ENCODE data around the gene MAML3.
A peak's percentile ranks its signal among the peaks of the same experiment; 100 is the strongest.

The MAML3 gene

DNA sequence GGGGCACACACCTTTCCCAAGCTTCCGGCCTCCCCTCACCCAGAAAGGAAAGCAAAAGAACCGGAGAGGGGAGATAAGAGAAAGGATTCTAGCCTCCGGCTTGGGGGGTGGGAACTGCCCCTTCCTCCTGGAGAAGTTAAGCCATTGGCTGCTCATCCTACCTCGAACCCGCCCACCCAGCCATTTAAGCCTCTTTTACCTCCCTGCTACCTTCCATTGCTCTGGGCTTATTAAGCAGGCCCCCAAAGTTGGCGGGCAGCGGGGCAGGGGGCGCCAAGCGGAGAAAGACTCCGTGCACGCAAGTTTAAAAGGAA lies 2.3 kb downstream of the MAML3 start:
- Histone ChIP-seq H3K4me3 (ENCODE audit: low read depth in 1 of 2, low read length in 1 of 2) (peak overlapping the region; percentile 92), H3K27me3 (no peaks in the 10 kb centered on the region), H3K36me3 (no peaks in the 10 kb centered on the region), H3K27ac (peak overlapping the region; percentile 100), H3K9me3 (no peaks in the 10 kb centered on the region), H3K4me1 (ENCODE audit: control insufficient read depth in 1 of 2, insufficient read depth in 1 of 2, low read depth in 1 of 2, low read length in 1 of 2) (peaks cover 38 to 44% of the 10 kb centered on the region in 2 experiments)
- TF ChIP-seq CTCF (IDR thresholded peaks at IDR 0.05), result no peak

DNA sequence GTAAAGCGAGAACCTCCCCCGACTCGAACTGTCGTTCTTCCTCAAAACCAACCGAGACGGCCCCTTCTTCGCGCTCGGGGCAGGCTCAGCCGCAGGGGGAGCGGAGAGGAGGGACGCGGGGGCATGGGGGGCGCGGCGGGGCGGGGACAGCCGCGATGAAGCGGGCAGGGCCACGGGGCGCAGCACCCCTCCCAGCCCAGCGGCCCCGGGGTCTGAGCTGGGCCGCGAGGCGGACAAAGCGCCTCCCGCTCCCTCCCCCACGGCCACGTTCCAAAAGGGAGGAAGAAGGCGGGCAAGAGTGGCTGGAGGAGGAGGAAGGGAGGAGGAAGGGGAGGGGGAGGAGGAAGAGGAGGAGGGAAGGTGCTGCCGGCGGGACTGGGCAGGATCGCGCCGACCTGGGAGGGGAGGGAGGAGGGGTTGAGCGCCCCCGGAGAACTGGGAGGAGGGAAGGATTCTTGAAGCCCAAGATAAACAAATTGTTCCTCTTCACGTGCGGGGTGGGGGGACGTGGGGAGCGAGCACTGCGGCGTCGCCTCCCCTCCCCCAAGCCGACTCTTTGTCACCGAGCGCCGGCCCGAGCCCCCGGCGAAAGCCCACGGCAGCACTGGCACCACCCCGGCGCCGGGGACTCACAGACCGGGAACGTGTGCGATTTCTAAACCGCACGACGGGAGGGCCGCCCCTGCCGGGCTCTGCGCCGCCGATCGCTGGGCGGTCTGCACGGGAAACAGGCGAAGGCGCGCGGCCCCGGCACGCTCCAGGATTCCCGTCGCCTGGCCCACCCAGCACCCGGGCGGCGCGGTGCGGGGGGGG lies 2.9 kb downstream of the MAML3 start:
- peak; percentile 43 for TF ChIP-seq CTCF (IDR thresholded peaks at IDR 0.05)
- peaks cover 32 to 38% of the 10 kb centered on the region in 2 experiments for H3K4me1 ChIP-seq (ENCODE audit: control insufficient read depth in 1 of 2, insufficient read depth in 1 of 2, low read depth in 1 of 2, low read length in 1 of 2)
- peak overlapping the region; percentile 92 for H3K4me3 ChIP-seq (ENCODE audit: low read depth in 1 of 2, low read length in 1 of 2)
- no peaks in the 10 kb centered on the region for H3K9me3 ChIP-seq
- H3K27me3 ChIP-seq, result no peaks in the 10 kb centered on the region
- no peaks in the 10 kb centered on the region for H3K36me3 ChIP-seq
- peak overlapping the region; percentile 100 for H3K27ac ChIP-seq

GRCh38 chr4:140150636-140150885 lies 3.4 kb downstream of the MAML3 start:
- Histone ChIP-seq H3K27ac (peak overlapping the region; percentile 100), H3K4me3 (ENCODE audit: low read depth in 1 of 2, low read length in 1 of 2) (peak overlapping the region; percentile 92), H3K9me3 (no peaks in the 10 kb centered on the region), H3K4me1 (ENCODE audit: control insufficient read depth in 1 of 2, insufficient read depth in 1 of 2, low read depth in 1 of 2, low read length in 1 of 2) (peaks cover 27 to 33% of the 10 kb centered on the region in 2 experiments), H3K27me3 (no peaks in the 10 kb centered on the region), H3K36me3 (no peaks in the 10 kb centered on the region)
- TF ChIP-seq CTCF (IDR thresholded peaks at IDR 0.05), result no peak

DNA sequence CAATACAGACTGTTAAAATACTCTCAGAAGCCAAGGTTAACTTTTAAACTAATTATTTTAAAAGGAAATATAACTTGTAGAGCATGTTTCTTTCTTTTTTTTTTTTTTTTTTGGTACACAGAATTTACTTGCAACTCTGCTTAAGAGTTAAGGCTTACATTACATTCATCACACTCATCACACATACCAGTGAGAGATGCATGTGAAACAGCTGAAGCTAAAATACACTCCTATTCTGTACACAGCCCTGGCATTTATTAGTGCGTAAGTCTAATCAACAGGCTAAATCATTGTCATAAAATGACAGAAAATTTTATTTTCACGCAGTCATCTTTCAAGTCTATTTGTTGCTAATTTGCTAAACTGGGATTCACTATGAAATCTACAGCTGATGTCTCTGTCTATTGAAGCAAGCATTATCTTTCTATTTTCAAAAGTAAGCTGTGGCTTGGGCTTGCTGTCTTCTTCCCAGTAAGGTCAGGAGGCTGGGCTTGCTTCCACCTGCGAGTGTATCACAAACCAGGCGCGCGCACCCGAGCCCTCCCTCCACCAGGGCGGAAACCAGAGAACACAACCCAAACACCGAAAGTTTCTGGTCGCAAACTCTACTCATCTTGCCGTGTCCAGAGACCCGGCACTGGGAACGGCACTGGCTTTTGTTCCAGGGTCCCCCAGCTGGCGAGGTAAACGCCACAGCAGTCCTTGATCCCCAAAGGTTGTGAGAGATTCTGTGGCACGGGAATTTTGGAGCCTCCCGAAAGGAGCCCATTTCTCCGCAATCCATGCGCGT lies 3.9 kb downstream of the MAML3 start:
- Histone ChIP-seq H3K27ac (peak overlapping the region; percentile 100), H3K9me3 (no peaks in the 10 kb centered on the region), H3K4me1 (ENCODE audit: control insufficient read depth in 1 of 2, insufficient read depth in 1 of 2, low read depth in 1 of 2, low read length in 1 of 2) (peaks cover 22 to 28% of the 10 kb centered on the region in 2 experiments), H3K4me3 (ENCODE audit: low read depth in 1 of 2, low read length in 1 of 2) (peak overlapping the region; percentile 92), H3K36me3 (no peaks in the 10 kb centered on the region), H3K27me3 (no peaks in the 10 kb centered on the region)
- TF ChIP-seq CTCF (IDR thresholded peaks at IDR 0.05), result no peak

DNA sequence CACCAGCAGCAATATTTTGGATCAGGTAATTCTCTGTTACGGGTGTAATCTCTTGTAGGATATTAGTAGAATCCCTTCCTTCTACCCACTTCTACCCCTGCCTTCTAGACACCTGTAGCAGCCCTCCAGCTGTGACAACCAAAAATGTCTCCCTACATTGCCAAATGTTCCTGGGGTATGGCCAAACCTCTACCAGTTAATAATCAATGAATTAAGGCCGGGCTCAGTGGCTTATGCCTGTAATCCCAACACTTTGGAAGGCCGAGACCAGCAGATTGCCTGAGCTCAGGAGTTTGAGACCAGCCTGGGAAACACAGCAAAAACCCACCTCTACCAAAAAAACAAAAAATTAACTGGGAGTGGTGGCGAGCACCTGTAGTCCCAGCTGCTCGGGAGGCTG lies 9.9 kb downstream of the MAML3 start:
- H3K27ac ChIP-seq, result no peak overlapping the region
- H3K4me3 ChIP-seq (ENCODE audit: low read depth in 1 of 2, low read length in 1 of 2), result no peak overlapping the region
- no peak for TF ChIP-seq CTCF (IDR thresholded peaks at IDR 0.05)
- H3K4me1 ChIP-seq (ENCODE audit: control insufficient read depth in 1 of 2, insufficient read depth in 1 of 2, low read depth in 1 of 2, low read length in 1 of 2), result peaks cover 6% of the 10 kb centered on the region in 2 experiments
- H3K27me3 ChIP-seq, result no peaks in the 10 kb centered on the region
- H3K9me3 ChIP-seq, result no peaks in the 10 kb centered on the region
- H3K36me3 ChIP-seq, result no peaks in the 10 kb centered on the region
